Osteoblast (primary cell): Measurements from ENCODE around the gene ATXN7. TPM values are rescaled to one million over a fixed set of nuclear protein-coding genes. Genes with fewer than 3 reads are reported as not detected.

Experiments
- DNase-seq: peaks from one replicate; pipeline ENCODE4 v3.0.0; 2011; ENCODE audit warnings: low spot score, mixed read lengths; ENCODE audit not compliant: insufficient read length; ENCODE audit errors: missing footprints
- H2AFZ ChIP-seq: 2 replicates; pipeline ENCODE4 v1.6.0; 2011; ENCODE audit warnings: mild to moderate bottlenecking, low read length
- H3K27ac ChIP-seq: 2 replicates; pipeline ENCODE4 v1.5.1; 2011; ENCODE audit warnings: mild to moderate bottlenecking, low read depth, low read length, moderate library complexity
- H3K27me3 ChIP-seq: 2 replicates; pipeline ENCODE4 v1.6.0; 2012; ENCODE audit warnings: mild to moderate bottlenecking, control low read depth, inconsistent platforms, low read length, moderate library complexity; ENCODE audit not compliant: insufficient read depth
- H3K36me3 ChIP-seq: 2 replicates; pipeline ENCODE4 v1.5.1; 2011; ENCODE audit warnings: mild to moderate bottlenecking, low read length, control low read depth, moderate library complexity; ENCODE audit not compliant: insufficient read depth
- H3K4me1 ChIP-seq: 2 replicates; pipeline ENCODE4 v1.5.1; 2011; ENCODE audit warnings: mild to moderate bottlenecking, low read length, control low read depth, moderate library complexity; ENCODE audit not compliant: insufficient read depth
- H3K4me2 ChIP-seq: 2 replicates; pipeline ENCODE4 v1.6.0; 2011; ENCODE audit warnings: mild to moderate bottlenecking, low read length; ENCODE audit not compliant: insufficient read depth
- H3K4me3 ChIP-seq: fragments of 200-600 bp; sonication (generic); 3 replicates; pipeline ENCODE4 v1.5.1; 2012; ENCODE audit warnings: mild to moderate bottlenecking, low read length, inconsistent platforms; ENCODE audit not compliant: insufficient read depth
- H3K79me2 ChIP-seq: 2 replicates; pipeline ENCODE4 v1.6.0; 2012; ENCODE audit warnings: mild to moderate bottlenecking, low read length, control low read depth, inconsistent platforms; ENCODE audit not compliant: insufficient read depth
- H3K9me3 ChIP-seq: 2 replicates; pipeline ENCODE4 v1.5.1; 2011; ENCODE audit warnings: low read depth, low read length, control low read depth
- H4K20me1 ChIP-seq: 2 replicates; pipeline ENCODE4 v1.6.0; 2012; ENCODE audit warnings: mild to moderate bottlenecking, low read length, control low read depth; ENCODE audit not compliant: insufficient read depth
- CTCF ChIP-seq: IDR thresholded peaks from 2 replicates; pipeline ENCODE4 v1.5.1; 2011; ENCODE audit warnings: mild to moderate bottlenecking, low read depth, low read length, moderate library complexity; ENCODE audit errors: extremely low read depth
- total RNA-seq: library from RNA; depleted of rRNA; stranded (reverse); fragments of >200 nt; gene quantifications from 2 replicates; pipeline ENCODE4 v1.2.3, GENCODE V29; 2012

The ATXN7 gene
- total RNA-seq, 1 donor: 17.0 TPM

- no peak for TF ChIP-seq CTCF
- peak; percentile 54 for DNase-seq
- H4K20me1 ChIP-seq: no peaks in the 10 kb centered on the region
- no peaks in the 10 kb centered on the region for H3K27me3 ChIP-seq
- no peak overlapping the region for H3K4me3 ChIP-seq
- no peaks in the 10 kb centered on the region for H3K9me3 ChIP-seq
- peaks cover 4% of the 10 kb centered on the region for H3K36me3 ChIP-seq
- no peak overlapping the region for H3K27ac ChIP-seq
- peaks cover 53% of the 10 kb centered on the region for H3K79me2 ChIP-seq
- H3K4me1 ChIP-seq: peaks cover 19% of the 10 kb centered on the region
- H3K4me2 ChIP-seq: no peak overlapping the region
- no peak overlapping the region for H2AFZ ChIP-seq
Observed at GRCh38 chr3:63905731-63906620, 42.3 kb downstream of the ATXN7 start.

- Histone ChIP-seq H3K4me2 (no peak overlapping the region), H3K4me1 (peaks cover 26% of the 10 kb centered on the region), H3K79me2 (peaks cover 49% of the 10 kb centered on the region), H3K27ac (no peak overlapping the region), H3K36me3 (peaks cover 2% of the 10 kb centered on the region), H3K9me3 (no peaks in the 10 kb centered on the region), H4K20me1 (peaks cover under 1% of the 10 kb centered on the region), H2AFZ (no peak overlapping the region), H3K4me3 (no peak overlapping the region), H3K27me3 (no peaks in the 10 kb centered on the region)
- DNase-seq: peak; percentile 59
- peak; percentile 53 for TF ChIP-seq CTCF
Observed at GRCh38 chr3:63908081-63908736, 44.5 kb downstream of the ATXN7 start.

- Histone ChIP-seq H4K20me1 (peaks cover 6% of the 10 kb centered on the region), H2AFZ (no peak overlapping the region), H3K9me3 (no peaks in the 10 kb centered on the region), H3K4me2 (no peak overlapping the region), H3K27ac (no peak overlapping the region), H3K27me3 (no peaks in the 10 kb centered on the region), H3K79me2 (peaks cover 54% of the 10 kb centered on the region), H3K36me3 (peaks cover 4% of the 10 kb centered on the region), H3K4me1 (peaks cover 26% of the 10 kb centered on the region), H3K4me3 (no peak overlapping the region)
- DNase-seq: no peak
- TF ChIP-seq CTCF: no peak
Observed at GRCh38 chr3:63908776-63909175, 45.1 kb downstream of the ATXN7 start.

- DNase-seq: peak; percentile 71
- peaks cover 29% of the 10 kb centered on the region for H3K4me1 ChIP-seq
- H4K20me1 ChIP-seq: peaks cover 9% of the 10 kb centered on the region
- no peaks in the 10 kb centered on the region for H3K27me3 ChIP-seq
- no peak overlapping the region for H3K4me3 ChIP-seq
- TF ChIP-seq CTCF: no peak
- no peak overlapping the region for H3K27ac ChIP-seq
- H3K4me2 ChIP-seq: no peak overlapping the region
- H3K36me3 ChIP-seq: peaks cover 7% of the 10 kb centered on the region
- H3K79me2 ChIP-seq: peaks cover 57% of the 10 kb centered on the region
- no peaks in the 10 kb centered on the region for H3K9me3 ChIP-seq
- H2AFZ ChIP-seq: no peak overlapping the region
Observed at GRCh38 chr3:63909431-63909830, 45.8 kb downstream of the ATXN7 start.
